Osteocyte (in vitro differentiated cells): ENCODE results near the gene SPDYE4. TPM values are rescaled to one million over a fixed set of nuclear protein-coding genes. Genes with fewer than 3 reads are reported as not detected.

Source experiments
- DNase-seq: peaks from one replicate; pipeline ENCODE4 v3.0.0; 2021; ENCODE audit warnings: mixed read lengths; ENCODE audit not compliant: unreplicated experiment; ENCODE audit errors: extremely low spot score
- H3K27ac Mint-ChIP-seq: one replicate; pipeline ENCODE4 v1.8.0; 2021; ENCODE audit warnings: mild to moderate bottlenecking, mixed read lengths; ENCODE audit not compliant: unreplicated experiment
- H3K27me3 Mint-ChIP-seq: one replicate; pipeline ENCODE4 v1.8.0; 2021; ENCODE audit warnings: mixed read lengths; ENCODE audit not compliant: unreplicated experiment
- H3K36me3 Mint-ChIP-seq: one replicate; pipeline ENCODE4 v1.8.0; 2021; ENCODE audit warnings: mixed read lengths; ENCODE audit not compliant: unreplicated experiment
- H3K4me1 Mint-ChIP-seq: one replicate; pipeline ENCODE4 v1.8.0; 2021; ENCODE audit warnings: mixed read lengths; ENCODE audit not compliant: unreplicated experiment
- H3K4me3 Mint-ChIP-seq: one replicate; pipeline ENCODE4 v1.8.0; 2021; ENCODE audit warnings: mild to moderate bottlenecking, moderate library complexity, mixed read lengths; ENCODE audit not compliant: unreplicated experiment
- H3K9me3 Mint-ChIP-seq: one replicate; pipeline ENCODE4 v1.8.0; 2021; ENCODE audit warnings: mixed read lengths; ENCODE audit not compliant: unreplicated experiment
- CTCF ChIP-seq: fragments of 200-600 bp; sonication (generic); IDR thresholded peaks from 2 replicates; pipeline ENCODE4 v1.5.0; 2021; ENCODE audit warnings: antibody characterized with exemption, mild to moderate bottlenecking, moderate library complexity
- total RNA-seq: library from RNA; stranded (reverse); gene quantifications from 2 replicates; pipeline ENCODE4 v1.2.1, GENCODE V29; 2021

Gene SPDYE4
- total RNA-seq, 1 donor from 2014 or later: not detected

- H3K9me3 Mint-ChIP-seq: peaks cover 5% of the 10 kb centered on the region
- no peaks in the 10 kb centered on the region for H3K36me3 Mint-ChIP-seq
- no peak overlapping the region for H3K27ac Mint-ChIP-seq
- H3K4me1 Mint-ChIP-seq: no peaks in the 10 kb centered on the region
- no peak overlapping the region for H3K4me3 Mint-ChIP-seq
- TF ChIP-seq CTCF: no peak
- peaks cover 23% of the 10 kb centered on the region for H3K27me3 Mint-ChIP-seq
- DNase-seq: no peak
Observed at GRCh38 chr17:8708025-8708461, 50.3 kb downstream of the SPDYE4 start.

- no peak overlapping the region for H3K27ac Mint-ChIP-seq
- DNase-seq: no peak
- H3K9me3 Mint-ChIP-seq: peaks cover 5% of the 10 kb centered on the region
- H3K27me3 Mint-ChIP-seq: peaks cover 25% of the 10 kb centered on the region
- no peak for TF ChIP-seq CTCF
- no peak overlapping the region for H3K4me3 Mint-ChIP-seq
- no peaks in the 10 kb centered on the region for H3K36me3 Mint-ChIP-seq
- H3K4me1 Mint-ChIP-seq: no peaks in the 10 kb centered on the region
Observed at GRCh38 chr17:8707332-8708024, 50.9 kb downstream of the SPDYE4 start.

DNA sequence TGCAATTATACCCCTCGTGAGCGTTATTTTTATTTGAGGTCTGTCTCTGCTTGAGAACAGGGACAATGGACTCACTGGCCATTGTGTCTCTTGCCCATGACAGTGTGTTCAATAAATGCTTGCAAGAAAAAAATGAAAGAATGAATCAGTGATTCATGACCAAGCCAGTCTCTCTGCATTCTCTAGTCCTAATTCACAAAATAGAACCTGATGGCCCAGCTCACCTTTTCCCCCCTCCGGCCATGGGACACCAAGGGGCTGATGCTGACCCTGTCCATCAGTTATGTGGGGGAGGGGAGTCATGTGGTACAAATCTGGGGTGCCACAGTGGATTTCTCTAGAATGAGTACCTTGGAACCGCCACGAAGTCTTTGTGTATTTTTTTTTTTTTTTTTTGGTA is 51.9 kb downstream of the SPDYE4 start:
- no peaks in the 10 kb centered on the region for H3K36me3 Mint-ChIP-seq
- DNase-seq: no peak
- H3K4me3 Mint-ChIP-seq: no peak overlapping the region
- H3K4me1 Mint-ChIP-seq: no peaks in the 10 kb centered on the region
- TF ChIP-seq CTCF: no peak
- H3K27ac Mint-ChIP-seq: no peak overlapping the region
- H3K9me3 Mint-ChIP-seq: peaks cover 5% of the 10 kb centered on the region
- H3K27me3 Mint-ChIP-seq: peaks cover 30% of the 10 kb centered on the region

DNA sequence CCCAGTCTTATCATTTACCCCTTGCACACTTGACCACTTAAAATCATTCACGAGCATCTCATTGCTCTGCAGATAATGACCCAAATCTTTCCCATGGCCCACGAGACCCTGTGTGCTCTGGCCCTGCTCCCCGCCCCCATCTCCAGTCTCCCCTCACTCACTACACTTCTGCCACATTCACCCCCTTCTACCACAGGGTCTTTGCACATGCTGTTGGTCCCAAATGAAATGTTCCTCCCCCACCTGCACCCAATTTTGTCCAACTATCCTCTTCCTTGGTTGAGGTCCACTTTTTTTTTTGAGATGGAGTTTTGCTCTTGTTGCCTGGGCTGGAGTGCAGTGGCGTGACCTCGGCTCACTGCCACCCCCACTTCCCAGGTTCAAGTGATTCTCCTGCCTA is 52.9 kb downstream of the SPDYE4 start:
- no peak for TF ChIP-seq CTCF
- Mint-ChIP-seq H3K4me3 (no peak overlapping the region), H3K27me3 (peaks cover 35% of the 10 kb centered on the region), H3K27ac (no peak overlapping the region), H3K36me3 (no peaks in the 10 kb centered on the region), H3K9me3 (peaks cover 5% of the 10 kb centered on the region), H3K4me1 (no peaks in the 10 kb centered on the region)
- DNase-seq: no peak

DNA sequence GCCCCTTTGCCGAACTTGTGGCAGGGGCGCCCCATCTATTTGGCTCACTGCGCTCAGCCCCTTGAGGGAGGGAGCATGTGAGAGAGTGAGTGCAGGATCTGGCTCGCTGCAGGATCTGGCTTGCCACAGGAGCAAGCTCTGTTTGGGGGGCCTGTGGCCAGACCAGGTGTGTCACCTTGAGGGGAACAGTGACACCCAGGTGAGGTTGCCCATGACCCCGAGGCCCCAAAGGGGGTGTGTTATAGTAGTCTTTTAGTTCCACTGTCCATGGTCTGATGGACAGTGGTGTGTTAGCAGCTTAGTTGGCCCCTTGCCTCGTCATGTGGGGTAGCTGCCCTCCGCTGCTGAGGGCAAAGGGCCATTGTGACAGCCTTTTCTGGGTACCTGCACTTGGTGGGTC is 55.3 kb downstream of the SPDYE4 start:
- no peaks in the 10 kb centered on the region for H3K36me3 Mint-ChIP-seq
- no peak overlapping the region for H3K27ac Mint-ChIP-seq
- no peak overlapping the region for H3K4me3 Mint-ChIP-seq
- H3K27me3 Mint-ChIP-seq: peaks cover 38% of the 10 kb centered on the region
- H3K9me3 Mint-ChIP-seq: peaks cover 5% of the 10 kb centered on the region
- H3K4me1 Mint-ChIP-seq: peaks cover 1% of the 10 kb centered on the region
- no peak for TF ChIP-seq CTCF
- no peak for DNase-seq
